Measurements from ENCODE around the gene PET100. TPM values are rescaled to one million over a fixed set of nuclear protein-coding genes. Genes with fewer than 3 reads are reported as not detected.

Gene PET100
- total RNA-seq, 1 donor from 2014 or later: 186 TPM

DNA sequence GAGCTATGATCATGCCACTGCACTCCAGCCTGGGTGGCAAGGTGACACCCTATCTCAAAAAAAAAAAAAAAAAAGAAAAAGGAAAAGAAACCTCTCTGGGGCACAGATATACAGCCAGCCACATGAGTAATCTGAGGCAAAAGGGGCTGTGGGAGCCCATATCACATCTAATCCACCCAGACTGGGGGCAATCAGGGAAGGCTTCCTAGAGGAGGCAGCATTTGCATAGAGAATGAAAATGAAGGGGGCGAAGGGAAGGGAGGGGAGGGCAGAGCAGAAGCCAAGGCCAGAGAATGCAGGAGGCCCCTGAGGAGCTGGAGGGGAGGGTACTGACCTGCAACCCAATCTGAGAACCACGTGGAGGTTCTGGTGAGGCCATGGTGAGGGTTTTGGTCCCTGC, 20.6 kb downstream of the PET100 start:
- H3K4me1 Mint-ChIP-seq (ENCODE audit: low read depth, unreplicated experiment): peaks cover 9% of the 10 kb centered on the region
- H3K9me3 Mint-ChIP-seq (ENCODE audit: unreplicated experiment): peaks cover 8% of the 10 kb centered on the region
- peaks cover 14% of the 10 kb centered on the region for H3K27me3 Mint-ChIP-seq (ENCODE audit: unreplicated experiment)
- no peak overlapping the region for H3K4me3 Mint-ChIP-seq (ENCODE audit: unreplicated experiment)
- peaks cover 4% of the 10 kb centered on the region for H3K36me3 Mint-ChIP-seq (ENCODE audit: unreplicated experiment)
- no peak for DNase-seq
- H3K27ac Mint-ChIP-seq (ENCODE audit: unreplicated experiment): no peak overlapping the region
- TF ChIP-seq, protein P1, sequence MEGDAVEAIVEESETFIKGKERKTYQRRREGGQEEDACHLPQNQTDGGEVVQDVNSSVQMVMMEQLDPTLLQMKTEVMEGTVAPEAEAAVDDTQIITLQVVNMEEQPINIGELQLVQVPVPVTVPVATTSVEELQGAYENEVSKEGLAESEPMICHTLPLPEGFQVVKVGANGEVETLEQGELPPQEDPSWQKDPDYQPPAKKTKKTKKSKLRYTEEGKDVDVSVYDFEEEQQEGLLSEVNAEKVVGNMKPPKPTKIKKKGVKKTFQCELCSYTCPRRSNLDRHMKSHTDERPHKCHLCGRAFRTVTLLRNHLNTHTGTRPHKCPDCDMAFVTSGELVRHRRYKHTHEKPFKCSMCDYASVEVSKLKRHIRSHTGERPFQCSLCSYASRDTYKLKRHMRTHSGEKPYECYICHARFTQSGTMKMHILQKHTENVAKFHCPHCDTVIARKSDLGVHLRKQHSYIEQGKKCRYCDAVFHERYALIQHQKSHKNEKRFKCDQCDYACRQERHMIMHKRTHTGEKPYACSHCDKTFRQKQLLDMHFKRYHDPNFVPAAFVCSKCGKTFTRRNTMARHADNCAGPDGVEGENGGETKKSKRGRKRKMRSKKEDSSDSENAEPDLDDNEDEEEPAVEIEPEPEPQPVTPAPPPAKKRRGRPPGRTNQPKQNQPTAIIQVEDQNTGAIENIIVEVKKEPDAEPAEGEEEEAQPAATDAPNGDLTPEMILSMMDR (IDR thresholded peaks at IDR 0.05; ENCODE audit: partially characterized antibody, unreplicated experiment): no peak

DNA sequence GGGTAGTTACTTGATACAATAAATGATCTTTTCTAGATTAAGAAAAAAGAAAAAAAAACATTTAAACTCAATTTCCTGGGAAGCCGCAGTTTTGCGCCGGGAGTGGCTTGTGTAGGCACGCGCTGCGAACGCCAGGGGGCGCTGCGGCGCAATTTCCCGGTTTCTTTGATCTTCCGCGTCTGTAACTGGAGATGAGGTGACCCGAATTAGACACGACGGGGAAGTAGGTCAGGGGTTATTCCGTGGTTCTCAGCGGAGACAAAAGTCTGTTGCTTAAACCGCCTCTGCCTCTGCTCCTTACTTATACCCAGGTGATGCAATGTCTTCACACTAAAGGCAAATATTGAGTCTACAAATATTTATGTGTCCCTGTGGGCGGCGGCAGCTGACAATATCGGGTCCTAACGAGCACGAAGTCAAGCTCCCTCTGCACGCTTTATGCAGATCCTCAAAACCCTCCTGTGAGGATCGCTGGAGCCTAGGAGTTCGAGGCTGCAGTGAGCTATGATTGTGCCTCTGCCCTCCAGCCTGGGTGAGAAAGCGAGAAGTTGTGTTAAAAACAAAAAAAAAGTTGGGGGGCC, 22.6 kb downstream of the PET100 start:
- H3K4me3 Mint-ChIP-seq (ENCODE audit: unreplicated experiment): peak overlapping the region; percentile 52
- peak; percentile 89 for DNase-seq
- peak overlapping the region; percentile 48 for H3K27ac Mint-ChIP-seq (ENCODE audit: unreplicated experiment)
- peaks cover 6% of the 10 kb centered on the region for H3K4me1 Mint-ChIP-seq (ENCODE audit: low read depth, unreplicated experiment)
- TF ChIP-seq, protein P1 (IDR thresholded peaks at IDR 0.05; ENCODE audit: partially characterized antibody, unreplicated experiment): peak; percentile 99
- H3K36me3 Mint-ChIP-seq (ENCODE audit: unreplicated experiment): peaks cover 4% of the 10 kb centered on the region
- peaks cover 8% of the 10 kb centered on the region for H3K9me3 Mint-ChIP-seq (ENCODE audit: unreplicated experiment)
- peaks cover 11% of the 10 kb centered on the region for H3K27me3 Mint-ChIP-seq (ENCODE audit: unreplicated experiment)

DNA sequence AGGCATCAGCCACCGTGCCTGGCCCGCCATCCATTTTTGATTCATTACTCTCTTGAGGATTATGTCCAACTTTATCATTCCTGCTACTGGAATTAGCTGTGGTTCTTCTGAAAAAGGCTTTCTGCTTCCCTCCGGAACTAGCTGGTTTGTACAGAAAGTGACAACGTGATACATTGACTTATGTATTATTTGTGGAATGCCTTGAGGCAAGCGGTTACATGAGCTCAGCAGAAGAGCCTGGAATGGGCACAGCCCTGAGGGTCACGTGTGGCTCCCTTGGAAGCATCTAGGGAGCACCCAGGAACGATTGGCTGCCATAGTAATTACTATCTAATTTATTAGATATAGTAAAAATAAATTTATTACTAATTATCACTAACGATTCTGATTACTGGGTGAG, 24.8 kb downstream of the PET100 start:
- H3K27me3 Mint-ChIP-seq (ENCODE audit: unreplicated experiment): peaks cover 11% of the 10 kb centered on the region
- H3K4me1 Mint-ChIP-seq (ENCODE audit: low read depth, unreplicated experiment): peaks cover 6% of the 10 kb centered on the region
- no peak overlapping the region for H3K27ac Mint-ChIP-seq (ENCODE audit: unreplicated experiment)
- TF ChIP-seq, protein P1 (IDR thresholded peaks at IDR 0.05; ENCODE audit: partially characterized antibody, unreplicated experiment): no peak
- DNase-seq: no peak
- H3K9me3 Mint-ChIP-seq (ENCODE audit: unreplicated experiment): peaks cover 8% of the 10 kb centered on the region
- no peak overlapping the region for H3K4me3 Mint-ChIP-seq (ENCODE audit: unreplicated experiment)
- H3K36me3 Mint-ChIP-seq (ENCODE audit: unreplicated experiment): peaks cover 4% of the 10 kb centered on the region

DNA sequence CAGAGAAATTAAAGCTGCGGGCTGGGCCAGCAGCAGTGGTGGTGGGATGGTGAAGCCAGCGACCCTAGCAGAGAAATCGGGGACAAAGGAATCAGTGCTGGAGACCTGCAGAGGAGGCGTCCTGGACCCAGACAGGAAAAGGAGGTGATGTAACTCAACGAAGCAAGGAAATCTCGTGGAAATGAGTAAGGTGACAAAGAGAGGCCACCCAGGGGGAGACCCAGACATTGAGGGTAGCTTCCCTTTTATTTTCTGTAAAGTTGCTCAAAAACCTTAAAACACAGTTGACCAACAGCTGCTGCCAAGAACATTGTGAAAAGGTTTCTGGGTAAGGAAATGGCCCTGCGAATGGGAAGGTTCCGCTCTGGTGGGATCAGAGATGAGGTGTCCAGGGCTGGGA, 26.0 kb downstream of the PET100 start:
- Mint-ChIP-seq H3K9me3 (ENCODE audit: unreplicated experiment) (peaks cover 8% of the 10 kb centered on the region), H3K4me3 (ENCODE audit: unreplicated experiment) (no peak overlapping the region), H3K27me3 (ENCODE audit: unreplicated experiment) (peaks cover 9% of the 10 kb centered on the region), H3K4me1 (ENCODE audit: low read depth, unreplicated experiment) (peaks cover 6% of the 10 kb centered on the region), H3K27ac (ENCODE audit: unreplicated experiment) (no peak overlapping the region), H3K36me3 (ENCODE audit: unreplicated experiment) (peaks cover 4% of the 10 kb centered on the region)
- no peak for DNase-seq
- TF ChIP-seq, protein P1 (IDR thresholded peaks at IDR 0.05; ENCODE audit: partially characterized antibody, unreplicated experiment): no peak

DNA sequence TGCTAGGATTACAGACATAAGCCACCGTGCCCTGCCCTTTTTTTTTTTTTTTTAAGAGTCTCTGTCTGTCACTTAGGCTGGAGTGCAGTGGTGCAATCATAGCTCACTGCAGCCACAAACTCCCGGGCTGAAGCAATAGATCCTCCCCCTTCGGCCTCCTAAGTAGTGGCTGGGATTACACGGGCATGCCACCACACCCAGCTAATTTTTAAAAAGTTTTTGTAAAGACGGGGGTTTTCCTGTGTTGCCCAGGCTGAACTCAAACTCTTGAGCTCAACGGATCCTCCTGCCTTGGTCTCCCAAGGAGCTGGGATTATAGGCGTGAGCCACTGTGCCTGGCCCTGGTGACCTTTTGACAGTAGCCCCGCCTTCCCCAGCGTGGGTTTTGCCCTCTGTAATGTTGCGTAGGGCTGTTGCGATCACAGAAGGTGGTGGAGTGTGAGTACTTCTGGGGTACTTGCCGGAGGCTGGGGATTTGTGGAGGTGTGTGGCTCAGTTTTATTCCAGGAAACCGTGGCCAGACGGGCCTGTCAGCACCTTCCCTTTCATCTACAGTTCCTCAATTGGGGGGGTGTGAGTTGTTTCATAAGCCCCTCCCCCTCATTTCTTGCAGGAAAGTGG, 27.6 kb downstream of the PET100 start:
- DNase-seq: no peak
- H3K36me3 Mint-ChIP-seq (ENCODE audit: unreplicated experiment): peaks cover 4% of the 10 kb centered on the region
- peaks cover 7% of the 10 kb centered on the region for H3K27me3 Mint-ChIP-seq (ENCODE audit: unreplicated experiment)
- H3K4me3 Mint-ChIP-seq (ENCODE audit: unreplicated experiment): no peak overlapping the region
- TF ChIP-seq, protein P1 (IDR thresholded peaks at IDR 0.05; ENCODE audit: partially characterized antibody, unreplicated experiment): no peak
- no peak overlapping the region for H3K27ac Mint-ChIP-seq (ENCODE audit: unreplicated experiment)
- H3K9me3 Mint-ChIP-seq (ENCODE audit: unreplicated experiment): peaks cover 6% of the 10 kb centered on the region
- H3K4me1 Mint-ChIP-seq (ENCODE audit: low read depth, unreplicated experiment): peaks cover 5% of the 10 kb centered on the region
